Measurements from ENCODE around the gene SPATA32. TPM values are rescaled to one million over a fixed set of nuclear protein-coding genes. Genes with fewer than 3 reads are reported as not detected.

The SPATA32 gene
- total RNA-seq, 1 donor from 2014 or later, result not detected

- Histone ChIP-seq H3K27me3 (no peaks in the 10 kb centered on the region), H3K4me1 (peaks cover 8 to 44% of the 10 kb centered on the region in 2 donors), H3K9me3 (no peaks in the 10 kb centered on the region), H3K4me3 (no peak overlapping the region), H3K27ac (peak overlapping the region in 1 of 2 donors; percentile 19), H3K36me3 (no peaks in the 10 kb centered on the region)
- no peak for TF ChIP-seq CTCF (IDR thresholded peaks at IDR 0.05)
- no peak for DNase-seq (ENCODE audit: low spot score in 2 of 2)
- intact Hi-C loops (cut with DNase I), result no loop called here
Measured at GRCh38 chr17:45298546-45299285, 36.8 kb upstream of the SPATA32 start.

- H3K27me3 ChIP-seq, result no peaks in the 10 kb centered on the region
- peak overlapping the region; percentile 5 to 42 for H3K27ac ChIP-seq
- peaks cover 24 to 52% of the 10 kb centered on the region in 2 donors for H3K4me1 ChIP-seq
- H3K4me3 ChIP-seq, result no peak overlapping the region
- DNase-seq (ENCODE audit: low spot score in 2 of 2), result no peak
- H3K36me3 ChIP-seq, result no peaks in the 10 kb centered on the region
- intact Hi-C loops (cut with DNase I), result no loop called here
- no peak for TF ChIP-seq CTCF (IDR thresholded peaks at IDR 0.05)
- H3K9me3 ChIP-seq, result no peaks in the 10 kb centered on the region
Measured at GRCh38 chr17:45296833-45297124, 34.9 kb upstream of the SPATA32 start.

GRCh38 chr17:45296003-45296832, 34.3 kb upstream of the SPATA32 start:
- Histone ChIP-seq H3K27me3 (no peaks in the 10 kb centered on the region), H3K36me3 (no peaks in the 10 kb centered on the region), H3K9me3 (no peaks in the 10 kb centered on the region), H3K4me1 (peaks cover 26 to 57% of the 10 kb centered on the region in 2 donors), H3K27ac (peak overlapping the region; percentile 5 to 42), H3K4me3 (no peak overlapping the region)
- intact Hi-C loops (cut with DNase I), result no loop called here
- no peak for TF ChIP-seq CTCF (IDR thresholded peaks at IDR 0.05)
- no peak for DNase-seq (ENCODE audit: low spot score in 2 of 2)

GRCh38 chr17:45294506-45294905, 32.6 kb upstream of the SPATA32 start:
- H3K4me3 ChIP-seq, result no peak overlapping the region
- H3K27ac ChIP-seq, result peak overlapping the region; percentile 81 to 85
- DNase-seq (ENCODE audit: low spot score in 2 of 2), result peak in 1 of 2 donors; percentile 75
- no peaks in the 10 kb centered on the region for H3K9me3 ChIP-seq
- H3K36me3 ChIP-seq, result peaks cover 2 to 4% of the 10 kb centered on the region in 2 donors
- peaks cover 26 to 61% of the 10 kb centered on the region in 2 donors for H3K4me1 ChIP-seq
- H3K27me3 ChIP-seq, result no peaks in the 10 kb centered on the region
- no peak for TF ChIP-seq CTCF (IDR thresholded peaks at IDR 0.05)
- intact Hi-C loops (cut with DNase I), result loop anchor here (1.0 to 5.0 kb wide), 2 partner anchors 23 to 78 kb away; partner anchors contain the start of gene MAP3K14

- Histone ChIP-seq H3K27ac (peak overlapping the region; percentile 81 to 85), H3K4me3 (no peak overlapping the region), H3K4me1 (peaks cover 26 to 61% of the 10 kb centered on the region in 2 donors), H3K27me3 (no peaks in the 10 kb centered on the region), H3K9me3 (no peaks in the 10 kb centered on the region), H3K36me3 (peaks cover 5 to 9% of the 10 kb centered on the region in 2 donors)
- TF ChIP-seq CTCF (IDR thresholded peaks at IDR 0.05), result peak in 1 of 3 experiments; percentile 21
- intact Hi-C loops (cut with DNase I), result loop anchor here (1.0 to 5.0 kb wide), 3 partner anchors 13 to 79 kb away; partner anchors contain the start of gene MAP3K14
- DNase-seq (ENCODE audit: low spot score in 2 of 2), result peak; percentile 78 to 94
Measured at GRCh38 chr17:45293413-45294211, 31.7 kb upstream of the SPATA32 start.
